NB4 (cell line): ENCODE data around the gene CXorf38.
A peak's percentile ranks its signal among the peaks of the same experiment; 100 is the strongest.

Experiments
- DNase-seq: peaks from one replicate; pipeline ENCODE4 v3.0.0; 2010; ENCODE audit warnings: low read depth
- H3K4me3 ChIP-seq: one replicate; pipeline ENCODE4 v1.5.1; 2011; ENCODE audit warnings: mild to moderate bottlenecking, low read depth, low read length, moderate library complexity
- MYC ChIP-seq: IDR thresholded peaks from 2 replicates; pipeline ENCODE4 v1.6.1; 2011; ENCODE audit warnings: low read depth, low read length
- POLR2A ChIP-seq: IDR thresholded peaks from 2 replicates; pipeline ENCODE4 v1.6.1; 2011; ENCODE audit warnings: mild to moderate bottlenecking; ENCODE audit not compliant: insufficient read length; ENCODE audit errors: extremely low read depth
- TF ChIP-seq, protein P1 (sequence below): IDR thresholded peaks from one replicate; pipeline ENCODE4 v1.5.1; 2012; ENCODE audit warnings: low read depth, low read length
- TF ChIP-seq, protein P2 (sequence below): IDR thresholded peaks from 2 replicates; pipeline ENCODE4 v1.6.1; 2011; ENCODE audit warnings: low read depth, low read length

The CXorf38 gene

DNA sequence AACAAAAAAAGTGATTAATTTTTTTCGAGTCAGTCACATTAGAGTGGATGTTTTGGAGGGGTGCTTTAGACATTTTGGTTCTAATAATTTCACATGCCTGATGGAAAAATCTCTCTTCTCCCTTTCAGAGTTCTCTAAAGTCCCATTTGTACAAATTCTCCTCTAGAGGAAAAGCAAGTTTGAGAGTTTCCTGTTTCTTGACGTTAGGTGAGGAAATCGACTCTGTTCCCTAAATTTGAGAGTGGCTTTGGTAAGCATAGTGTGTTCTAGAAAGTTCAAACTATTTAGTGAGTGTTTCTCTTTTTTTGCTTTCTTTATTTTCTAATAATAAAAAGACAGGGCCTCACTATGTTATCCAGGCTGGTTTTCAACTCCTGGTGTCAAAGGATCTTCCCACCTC lies 68.2 kb downstream of the CXorf38 start:
- H3K4me3 ChIP-seq: no peak overlapping the region
- DNase-seq: no peak
- TF ChIP-seq, protein P1, sequence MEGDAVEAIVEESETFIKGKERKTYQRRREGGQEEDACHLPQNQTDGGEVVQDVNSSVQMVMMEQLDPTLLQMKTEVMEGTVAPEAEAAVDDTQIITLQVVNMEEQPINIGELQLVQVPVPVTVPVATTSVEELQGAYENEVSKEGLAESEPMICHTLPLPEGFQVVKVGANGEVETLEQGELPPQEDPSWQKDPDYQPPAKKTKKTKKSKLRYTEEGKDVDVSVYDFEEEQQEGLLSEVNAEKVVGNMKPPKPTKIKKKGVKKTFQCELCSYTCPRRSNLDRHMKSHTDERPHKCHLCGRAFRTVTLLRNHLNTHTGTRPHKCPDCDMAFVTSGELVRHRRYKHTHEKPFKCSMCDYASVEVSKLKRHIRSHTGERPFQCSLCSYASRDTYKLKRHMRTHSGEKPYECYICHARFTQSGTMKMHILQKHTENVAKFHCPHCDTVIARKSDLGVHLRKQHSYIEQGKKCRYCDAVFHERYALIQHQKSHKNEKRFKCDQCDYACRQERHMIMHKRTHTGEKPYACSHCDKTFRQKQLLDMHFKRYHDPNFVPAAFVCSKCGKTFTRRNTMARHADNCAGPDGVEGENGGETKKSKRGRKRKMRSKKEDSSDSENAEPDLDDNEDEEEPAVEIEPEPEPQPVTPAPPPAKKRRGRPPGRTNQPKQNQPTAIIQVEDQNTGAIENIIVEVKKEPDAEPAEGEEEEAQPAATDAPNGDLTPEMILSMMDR: no peak
- TF ChIP-seq POLR2A (no peak), MYC (no peak)
- TF ChIP-seq, protein P2, sequence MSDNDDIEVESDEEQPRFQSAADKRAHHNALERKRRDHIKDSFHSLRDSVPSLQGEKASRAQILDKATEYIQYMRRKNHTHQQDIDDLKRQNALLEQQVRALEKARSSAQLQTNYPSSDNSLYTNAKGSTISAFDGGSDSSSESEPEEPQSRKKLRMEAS: no peak

DNA sequence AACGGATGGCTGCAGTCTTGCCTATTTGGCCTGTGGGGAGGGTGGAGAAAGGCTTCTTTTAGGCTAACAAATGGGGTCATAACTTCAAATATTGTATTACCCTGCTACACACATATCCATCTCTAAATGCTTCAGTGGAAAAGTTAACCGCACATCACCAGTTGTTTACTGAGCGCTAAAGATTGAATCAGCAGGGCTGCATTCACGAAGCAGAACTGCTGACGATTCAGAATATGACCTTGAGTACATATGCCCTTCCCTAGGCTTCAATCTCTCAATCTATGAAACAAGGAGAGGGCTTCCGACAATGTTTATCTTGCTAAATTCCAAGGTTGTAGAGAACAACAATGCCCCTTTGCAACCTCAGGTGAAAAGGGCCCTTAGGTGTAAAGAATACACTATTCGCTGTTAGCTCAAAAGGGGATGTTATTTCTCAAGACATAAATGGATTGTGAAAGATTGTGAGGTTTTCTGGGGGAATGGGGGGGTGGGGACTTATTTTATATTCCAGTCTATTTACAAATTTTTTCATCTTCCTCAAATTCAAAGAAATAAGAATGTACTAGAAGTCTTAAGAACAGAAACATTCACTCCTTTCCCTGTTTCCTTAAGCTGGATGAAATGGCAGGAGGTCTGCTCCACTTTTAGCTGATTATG lies 69.2 kb downstream of the CXorf38 start:
- H3K4me3 ChIP-seq: no peak overlapping the region
- DNase-seq: peak; percentile 28
- no peak for TF ChIP-seq POLR2A
- TF ChIP-seq MYC: no peak
- TF ChIP-seq, protein P1: no peak
- TF ChIP-seq, protein P2: no peak
